Endothelial cell of umbilical vein (primary cell): ENCODE results near the gene DBF4B. TPM values are rescaled to one million over a fixed set of nuclear protein-coding genes. Genes with fewer than 3 reads are reported as not detected.

Experiments used
- BruUV-seq: library from RNA; stranded (reverse); fragments of 400-500 nt; replicated peaks from 2 replicates; lab custom pipeline; 2021; lab: Mats Ljungman, UMichigan
- CTCF ChIA-PET: fragments of 300-600, 350-600 bp; sonication (Branson Sonifier 250); formaldehyde crosslinking; loops from one replicate; lab custom pipeline; 2021; ENCODE audit warnings: antibody characterized with exemption, inconsistent platforms; lab: Charles Lee
- POLR2A ChIA-PET: fragments of 300-600, 350-600 bp; sonication (Branson Sonifier 250); formaldehyde crosslinking; loops from one replicate; lab custom pipeline; 2021; ENCODE audit warnings: antibody characterized with exemption, inconsistent platforms; lab: Charles Lee
- DNase-seq: peaks from one replicate; pipeline ENCODE4 v3.0.0-alpha.2; 2011; ENCODE audit warnings: low read depth, low spot score
- FAIRE-seq: peaks from 2 replicates; lab custom pipeline; 2011; peaks lifted over from hg19 to GRCh38; lab: Jason Lieb, UNC
- H2AFZ ChIP-seq: 2 replicates; pipeline ENCODE4 v1.6.0; 2012; ENCODE audit warnings: low read depth, low read length, control low read depth, inconsistent platforms
- H3K27ac ChIP-seq: 2 replicates; pipeline ENCODE4 v1.5.1; 2011; ENCODE audit warnings: low read depth, mild to moderate bottlenecking, control low read depth, low read length, moderate library complexity; ENCODE audit not compliant: insufficient read depth
- H3K27me3 ChIP-seq, 2 experiments: 2 replicates each; pipeline versions ENCODE4 v1.6.0 to v1.6.1; 2011; ENCODE audit warnings: low read length in 2 of 2, mixed read lengths in 1 of 2; ENCODE audit not compliant: control insufficient read depth in 2 of 2, insufficient read depth in 2 of 2
- H3K36me3 ChIP-seq, 2 experiments: 2 replicates in 1 of 2; 3 replicates in 1 of 2; pipeline ENCODE4 v1.5.1; 2011; ENCODE audit warnings: low read length in 2 of 2, mild to moderate bottlenecking in 1 of 2, moderate library complexity in 1 of 2; ENCODE audit not compliant: control insufficient read depth in 2 of 2, insufficient read depth in 2 of 2; ENCODE audit errors: extremely low read depth in 1 of 2
- H3K4me1 ChIP-seq: 3 replicates; pipeline ENCODE4 v1.5.1; 2011; ENCODE audit warnings: mild to moderate bottlenecking, low read length; ENCODE audit not compliant: control insufficient read depth, insufficient read depth; ENCODE audit errors: extremely low read depth
- H3K4me2 ChIP-seq: 2 replicates; pipeline ENCODE4 v1.6.1; 2011; ENCODE audit warnings: low read length, control low read depth, mixed read lengths; ENCODE audit not compliant: insufficient read depth
- H3K4me3 ChIP-seq, 3 experiments: fragments of 200-600 bp in 1 of 3; sonication (generic), shearing (Covaris generic) in 1 of 3; replicated peaks in 1 of 3; 2 replicates each; pipeline ENCODE4 v1.5.1; 2011 to 2016; ENCODE audit warnings: control low read depth in 3 of 3, low read length in 3 of 3, mild to moderate bottlenecking in 2 of 3, inconsistent platforms in 1 of 3, low read depth in 1 of 3, moderate library complexity in 1 of 3; ENCODE audit not compliant: insufficient read depth in 1 of 3
- H3K79me2 ChIP-seq: 2 replicates; pipeline ENCODE4 v1.6.0; 2012; ENCODE audit warnings: low read length, inconsistent platforms; ENCODE audit not compliant: control insufficient read depth, insufficient read depth
- H3K9ac ChIP-seq: replicated peaks from 2 replicates; pipeline ENCODE3; 2011; ENCODE audit warnings: low read length, control low read depth; ENCODE audit not compliant: insufficient read depth; ENCODE audit errors: extremely low read depth
- H3K9me1 ChIP-seq: replicated peaks from 3 replicates; pipeline ENCODE4 v1.6.0; 2011; ENCODE audit warnings: mild to moderate bottlenecking, low read length; ENCODE audit not compliant: control insufficient read depth, insufficient read depth; ENCODE audit errors: extremely low read depth
- H3K9me3 ChIP-seq: replicated peaks from 2 replicates; pipeline ENCODE4 v1.5.1; 2012; ENCODE audit warnings: low read length, inconsistent platforms; ENCODE audit not compliant: control insufficient read depth, insufficient read depth
- H4K20me1 ChIP-seq: replicated peaks from 2 replicates; pipeline ENCODE3; 2011; ENCODE audit warnings: mild to moderate bottlenecking, low read length; ENCODE audit not compliant: control insufficient read depth, insufficient read depth; ENCODE audit errors: extremely low read depth
- EZH2 ChIP-seq: IDR thresholded peaks from 2 replicates; pipeline ENCODE4 v1.6.1; 2012; ENCODE audit warnings: borderline replicate concordance, low read depth, mild to moderate bottlenecking, moderate library complexity, low read length, inconsistent platforms; ENCODE audit not compliant: severe bottlenecking
- FOS ChIP-seq: IDR thresholded peaks from 2 replicates; pipeline ENCODE4 v1.6.1; 2011; ENCODE audit warnings: mild to moderate bottlenecking, low read length, moderate library complexity, borderline replicate concordance; ENCODE audit not compliant: insufficient read depth
- GATA2 ChIP-seq: IDR thresholded peaks from 2 replicates; pipeline ENCODE4 v1.7.0; 2011; ENCODE audit warnings: low read depth, mild to moderate bottlenecking, moderate library complexity, mixed read lengths, low read length; ENCODE audit not compliant: insufficient read length, insufficient read depth
- JUN ChIP-seq: IDR thresholded peaks from 2 replicates; pipeline ENCODE4 v1.6.1; 2011; ENCODE audit warnings: borderline replicate concordance, low read depth; ENCODE audit not compliant: insufficient read length, insufficient read depth
- MAX ChIP-seq: IDR thresholded peaks from 2 replicates; pipeline ENCODE4 v1.6.1; 2011; ENCODE audit not compliant: insufficient read depth, insufficient read length
- MYC ChIP-seq: IDR thresholded peaks from one replicate; pipeline ENCODE4 v1.6.1; 2011; ENCODE audit warnings: mild to moderate bottlenecking, low read depth, low read length
- POLR2A ChIP-seq: IDR thresholded peaks from 2 replicates; pipeline ENCODE4 v1.6.1; 2012; ENCODE audit warnings: low read depth, mild to moderate bottlenecking, control low read depth, low read length
- POLR2AphosphoS5 ChIP-seq: IDR thresholded peaks from 2 replicates; pipeline ENCODE4 v1.6.1; 2012; ENCODE audit warnings: low read depth, mild to moderate bottlenecking, control low read depth, low read length, moderate library complexity; ENCODE audit not compliant: insufficient read depth
- dilution Hi-C: fragments of 300-500 bp; cut with MboI; formaldehyde crosslinking; loops from one replicate; pipeline ENCODE4 v1.15.0; 2019; ENCODE audit warnings: low sequenced_read_pairs; ENCODE audit not compliant: extremely low pct_ligation_motif_present
- intact Hi-C: fragments of 100-400 bp; cut with micrococcal nuclease; formaldehyde crosslinking; loops from one replicate; pipeline ENCODE4 v1.10.0; 2022
- polyA plus RNA-seq, 4 experiments: library from polyadenylated mRNA; depleted of rRNA in 3 of 4; stranded (reverse) in 3 of 4; unstranded in 1 of 4; fragments of >200 nt; gene quantifications; 2 replicates each; pipeline versions ENCODE4 v1.2.1 to v1.2.3, GENCODE V29; 2011 to 2012; ENCODE audit warnings: missing spikeins in 1 of 4
- total RNA-seq: library from RNA; stranded (reverse); gene quantifications from 2 replicates; pipeline ENCODE4 v1.2.3, GENCODE V29; 2021
- TF ChIP-seq, protein P1 (sequence below), 2 donors: IDR thresholded peaks; 1 replicate in 1 of 2; 2 replicates in 1 of 2; pipeline ENCODE4 v1.5.1; 2011; ENCODE audit warnings: low read length in 2 of 2, mild to moderate bottlenecking in 2 of 2, moderate library complexity in 2 of 2, control low read depth in 1 of 2, inconsistent platforms in 1 of 2, low read depth in 1 of 2; ENCODE audit not compliant: insufficient read depth in 1 of 2; ENCODE audit errors: extremely low read depth in 1 of 2

DBF4B gene
- total and polyA plus RNA-seq, 2 donors (not counting 3 experiments of a cell fraction or from before 2014, with no cell fraction given): 12.5 to 26.2 TPM

- Histone ChIP-seq H3K9ac (no peak overlapping the region), H3K9me1 (no peaks in the 10 kb centered on the region), H3K27ac (no peak overlapping the region), H3K4me1 (no peaks in the 10 kb centered on the region), H3K79me2 (no peaks in the 10 kb centered on the region), H4K20me1 (no peaks in the 10 kb centered on the region), H3K27me3 (no peaks in the 10 kb centered on the region), H3K36me3 (peaks cover 3 to 14% of the 10 kb centered on the region in 2 experiments), H3K4me3 (no peak overlapping the region), H3K4me2 (no peak overlapping the region), H2AFZ (no peak overlapping the region), H3K9me3 (no peaks in the 10 kb centered on the region)
- CTCF ChIA-PET: interaction anchor here (1.2 kb wide), 2 partner anchors 125 to 267 kb away, joined by 3 read pairs; no protein-coding TSS in a partner anchor
- BruUV-seq: no TSS peak
- intact Hi-C loops (no loop called here), dilution Hi-C loops (loop anchor here (25.0 kb wide), 1 partner anchor 109 kb away; no protein-coding TSS in a partner anchor)
- FAIRE-seq (no peak), DNase-seq (no peak)
- TF ChIP-seq FOS (no peak), EZH2 (no peak), POLR2A (no peak)
- POLR2A ChIA-PET: no interaction called here
Measured at GRCh38 chr17:44752953-44753861, 44.7 kb downstream of the DBF4B start.

GRCh38 chr17:44754276-44754675, 45.8 kb downstream of the DBF4B start:
- no peak for FAIRE-seq
- Histone ChIP-seq H3K36me3 (peaks cover 3 to 7% of the 10 kb centered on the region in 2 experiments), H3K9me1 (no peaks in the 10 kb centered on the region), H3K4me2 (no peak overlapping the region), H3K9me3 (no peaks in the 10 kb centered on the region), H3K4me3 (no peak overlapping the region), H3K27me3 (no peaks in the 10 kb centered on the region), H3K4me1 (peaks cover 1% of the 10 kb centered on the region), H3K27ac (no peak overlapping the region), H3K79me2 (no peaks in the 10 kb centered on the region), H3K9ac (no peak overlapping the region), H2AFZ (no peak overlapping the region), H4K20me1 (no peaks in the 10 kb centered on the region)
- no TSS peak for BruUV-seq
- TF ChIP-seq FOS (no peak), MYC (no peak), JUN (no peak), MAX (no peak), POLR2A (no peak), POLR2AphosphoS5 (no peak), EZH2 (no peak), GATA2 (no peak)
- TF ChIP-seq, protein P1, sequence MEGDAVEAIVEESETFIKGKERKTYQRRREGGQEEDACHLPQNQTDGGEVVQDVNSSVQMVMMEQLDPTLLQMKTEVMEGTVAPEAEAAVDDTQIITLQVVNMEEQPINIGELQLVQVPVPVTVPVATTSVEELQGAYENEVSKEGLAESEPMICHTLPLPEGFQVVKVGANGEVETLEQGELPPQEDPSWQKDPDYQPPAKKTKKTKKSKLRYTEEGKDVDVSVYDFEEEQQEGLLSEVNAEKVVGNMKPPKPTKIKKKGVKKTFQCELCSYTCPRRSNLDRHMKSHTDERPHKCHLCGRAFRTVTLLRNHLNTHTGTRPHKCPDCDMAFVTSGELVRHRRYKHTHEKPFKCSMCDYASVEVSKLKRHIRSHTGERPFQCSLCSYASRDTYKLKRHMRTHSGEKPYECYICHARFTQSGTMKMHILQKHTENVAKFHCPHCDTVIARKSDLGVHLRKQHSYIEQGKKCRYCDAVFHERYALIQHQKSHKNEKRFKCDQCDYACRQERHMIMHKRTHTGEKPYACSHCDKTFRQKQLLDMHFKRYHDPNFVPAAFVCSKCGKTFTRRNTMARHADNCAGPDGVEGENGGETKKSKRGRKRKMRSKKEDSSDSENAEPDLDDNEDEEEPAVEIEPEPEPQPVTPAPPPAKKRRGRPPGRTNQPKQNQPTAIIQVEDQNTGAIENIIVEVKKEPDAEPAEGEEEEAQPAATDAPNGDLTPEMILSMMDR (IDR thresholded peaks at IDR 0.05; ENCODE audit: extremely low read depth in 1 of 2, insufficient read depth in 1 of 2, low read depth in 1 of 2, low read length in 2 of 2): no peak
- DNase-seq: no peak
- intact Hi-C loops: no loop called here
- dilution Hi-C loops: loop anchor here (25.0 kb wide), 1 partner anchor 108 kb away; no protein-coding TSS in a partner anchor
- POLR2A ChIA-PET: interaction anchor here (0.6 kb wide), 2 partner anchors 30 to 83 kb away, joined by 3 to 4 read pairs; no protein-coding TSS in a partner anchor
- CTCF ChIA-PET: interaction anchor here (1.2 kb wide), 2 partner anchors 124 to 266 kb away, joined by 3 read pairs; no protein-coding TSS in a partner anchor
